GM12874 (cell line): ENCODE results near the gene CENPP.

Experiments
- CTCF ChIP-seq: IDR thresholded peaks from 2 replicates; pipeline ENCODE4 v1.5.1; 2011; ENCODE audit warnings: low read depth, mild to moderate bottlenecking, control low read depth, low read length, moderate library complexity; ENCODE audit not compliant: insufficient read depth

CENPP gene

GRCh38 chr9:92607088-92607487, 281.3 kb downstream of the CENPP start:
- no peak for TF ChIP-seq CTCF

GRCh38 chr9:92607773-92608172, 282.0 kb downstream of the CENPP start:
- no peak for TF ChIP-seq CTCF

GRCh38 chr9:92608241-92608908, 282.6 kb downstream of the CENPP start:
- no peak for TF ChIP-seq CTCF

GRCh38 chr9:92608909-92609445, 283.2 kb downstream of the CENPP start:
- TF ChIP-seq CTCF, result no peak

- TF ChIP-seq CTCF, result no peak
Observed at GRCh38 chr9:92610470-92611420, 285.0 kb downstream of the CENPP start.

- TF ChIP-seq CTCF, result no peak
Observed at GRCh38 chr9:92611621-92612285, 286.0 kb downstream of the CENPP start.

GRCh38 chr9:92612292-92612691, 286.5 kb downstream of the CENPP start:
- TF ChIP-seq CTCF, result no peak
